ENCODE measurements around the gene RPS6KB1.
"Not testable (repeated sequence)": the region's sequence is repeated elsewhere in the genome, so short reads cannot be mapped to it uniquely, and the experiment has no call there.

The RPS6KB1 gene

DNA sequence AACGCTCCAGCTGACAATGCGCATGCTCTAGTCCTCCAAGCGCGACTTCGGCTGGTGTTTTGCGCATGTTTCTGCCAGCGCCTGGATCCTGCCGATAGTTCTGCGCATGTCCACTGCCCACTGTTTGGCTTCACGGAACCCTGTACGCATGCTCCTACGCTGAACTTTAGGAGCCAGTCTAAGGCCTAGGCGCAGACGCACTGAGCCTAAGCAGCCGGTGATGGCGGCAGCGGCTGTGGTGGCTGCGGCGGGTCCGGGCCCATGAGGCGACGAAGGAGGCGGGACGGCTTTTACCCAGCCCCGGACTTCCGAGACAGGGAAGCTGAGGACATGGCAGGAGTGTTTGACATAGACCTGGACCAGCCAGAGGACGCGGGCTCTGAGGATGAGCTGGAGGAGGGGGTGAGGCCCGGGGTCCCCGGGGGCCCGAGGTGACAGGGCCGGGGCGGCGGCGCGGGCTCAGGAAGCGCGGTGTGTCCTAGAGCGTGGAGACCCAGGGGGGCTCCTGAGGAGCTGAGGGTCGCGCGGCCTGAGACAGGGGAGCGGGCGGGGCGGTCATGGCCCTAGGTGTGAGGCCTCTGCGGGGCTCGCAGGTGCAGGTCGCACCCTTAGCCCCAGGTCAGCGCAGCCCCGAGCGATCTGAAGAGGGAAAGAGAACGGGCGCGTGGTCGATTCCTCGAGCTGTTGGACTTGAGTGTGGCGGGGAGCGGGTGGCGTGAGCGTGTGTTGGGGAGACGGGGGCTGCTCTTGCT lies at the start of gene RPS6KB1, which contains the start of gene TUBD1:
RPS6KB1 (plus strand) TSS at position 198 of the 752 bp plus-strand sequence; CDS start at position 262, 64 bp downstream.
TUBD1 (minus strand) TSS at position 20 of the 752 bp plus-strand sequence. CDS start 1,941 bp downstream, outside the sequence.
- DNase-seq, result peak; percentile 99

DNA sequence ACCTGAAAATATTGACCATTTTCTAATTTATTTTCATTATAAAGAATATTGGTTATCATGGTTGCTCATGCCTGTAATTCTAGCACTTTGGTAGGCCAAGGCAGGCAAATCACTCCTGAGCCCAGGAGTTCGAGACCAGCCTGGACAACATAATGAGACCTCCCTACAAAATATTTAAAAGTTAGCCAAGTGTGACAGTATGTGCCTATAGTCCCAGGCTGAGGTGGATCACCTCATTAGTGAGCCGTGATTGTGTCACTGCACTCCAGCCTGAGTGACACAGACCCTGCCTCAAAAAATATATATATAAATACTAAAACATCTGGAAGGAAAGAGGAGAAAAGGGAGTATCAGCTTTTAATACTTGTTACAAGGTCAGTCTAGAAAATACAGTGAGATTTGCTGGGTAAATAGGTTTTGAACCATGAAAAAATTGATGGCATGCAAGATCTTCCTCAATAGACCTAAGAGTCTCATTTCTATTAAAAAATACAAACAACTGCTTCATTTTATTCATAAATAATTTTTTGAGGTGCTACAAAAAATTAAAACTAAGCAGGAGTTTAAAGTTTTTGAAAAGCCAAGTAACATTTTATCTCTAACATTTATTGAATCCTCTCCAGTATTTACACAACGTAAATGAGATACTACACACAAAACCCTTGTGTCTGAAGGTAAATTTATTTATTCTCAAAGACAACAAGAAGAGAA lies 47.9 kb upstream of the RPS6KB1 start:
- peak; percentile 66 for DNase-seq

DNA sequence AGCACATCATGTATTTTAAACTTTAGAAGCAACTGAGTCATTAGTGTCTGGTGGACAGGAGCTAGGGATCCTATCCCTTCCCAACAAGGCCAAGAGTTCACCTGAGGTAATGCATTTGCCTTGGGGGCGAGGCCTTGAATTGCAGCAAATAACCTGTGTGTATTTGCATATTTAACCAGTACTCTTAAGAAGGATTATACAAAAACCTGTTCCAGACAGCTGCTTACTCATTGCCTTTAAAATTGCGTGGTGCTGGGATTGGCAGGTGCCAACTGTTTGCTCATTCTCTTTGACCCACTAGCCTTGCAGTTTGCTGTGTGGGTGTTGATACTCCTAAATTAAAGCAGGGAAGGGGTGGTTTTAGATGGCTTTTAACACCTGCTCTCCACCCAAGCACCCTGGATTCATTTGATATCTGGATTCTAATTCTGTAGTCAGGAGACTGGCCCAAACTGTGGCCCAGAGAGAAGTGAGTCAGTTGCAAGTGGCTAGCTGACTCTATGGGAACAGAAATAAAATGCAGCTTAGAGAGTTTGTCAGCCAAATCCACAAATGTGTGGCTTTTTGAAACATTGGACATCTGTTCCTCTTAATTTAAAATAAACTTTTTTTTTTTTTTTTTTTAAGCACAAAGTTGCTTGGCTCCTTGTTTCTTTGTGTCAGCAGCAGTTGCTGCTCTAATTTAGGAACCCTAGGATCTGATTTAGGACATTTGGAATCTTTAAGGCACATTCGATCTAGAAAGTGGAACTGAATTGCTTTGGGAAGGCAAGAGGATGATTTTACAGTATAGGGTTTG lies 47.1 kb upstream of the RPS6KB1 start:
- DNase-seq, result peak; percentile 76

DNA sequence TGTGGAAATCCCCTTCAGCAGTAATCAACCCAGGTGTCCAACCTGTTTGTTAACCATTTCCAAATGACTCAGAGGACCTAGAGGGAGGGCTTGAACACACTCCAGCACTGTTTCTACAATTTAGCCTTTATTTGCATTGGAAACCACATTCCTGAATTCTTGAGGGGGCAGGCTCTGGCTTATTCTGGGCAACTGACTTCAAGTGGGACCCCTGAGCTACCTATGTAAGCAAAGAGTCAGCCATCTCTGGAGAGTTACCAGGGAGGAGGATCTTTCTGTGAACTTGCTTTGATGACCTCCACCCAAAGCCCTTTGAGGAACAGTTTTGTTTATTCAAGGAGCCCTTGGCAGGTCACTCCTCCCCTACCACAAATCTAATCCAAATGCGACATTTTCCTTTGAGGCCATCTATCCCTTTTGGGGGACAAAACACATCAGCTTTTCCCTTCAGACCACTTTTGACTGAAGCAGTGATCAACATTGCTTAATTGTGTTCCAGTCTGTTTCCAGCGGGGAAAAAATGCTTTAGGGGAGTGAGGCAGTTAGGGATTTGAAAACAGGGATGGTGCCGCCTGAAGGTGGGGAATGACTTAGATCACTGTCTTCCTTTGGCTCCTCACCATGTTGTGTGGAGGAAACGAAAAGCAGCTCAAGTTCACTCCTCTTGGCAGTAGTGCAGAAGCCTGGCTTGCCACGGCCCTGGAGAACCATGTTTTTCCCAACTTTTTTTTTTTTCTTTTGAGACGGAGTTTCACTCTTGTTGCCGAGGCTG lies 46.3 kb upstream of the RPS6KB1 start:
- peak; percentile 79 for DNase-seq

GRCh38 chr17:59848385-59848668 lies 44.6 kb upstream of the RPS6KB1 start:
- no peak for DNase-seq

DNA sequence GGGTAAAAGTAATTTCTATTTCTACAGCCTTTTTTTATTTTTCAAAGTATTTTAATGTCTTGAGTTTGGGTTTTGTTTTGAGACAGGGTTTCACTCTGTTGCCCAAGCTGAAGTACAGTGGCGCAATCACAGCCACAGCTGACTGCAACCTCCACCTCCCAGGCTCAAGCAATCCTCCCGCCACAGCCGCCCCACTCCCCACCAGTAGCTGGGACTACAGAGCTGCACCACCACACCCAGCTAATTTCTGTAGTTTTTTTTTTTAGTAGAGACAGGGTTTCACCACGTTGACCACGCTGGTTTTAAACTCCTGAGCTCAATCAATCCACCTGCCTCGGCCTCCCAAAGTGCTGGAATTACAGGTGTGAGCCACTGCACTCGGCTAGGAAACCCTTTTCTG lies 44.1 kb upstream of the RPS6KB1 start:
- DNase-seq, result peak; percentile 68

- DNase-seq, result not testable (repeated sequence)
These were observed 42.6 kb upstream of the RPS6KB1 start for GRCh38 chr17:59850311-59850710.

GRCh38 chr17:59851439-59852375 lies 41.2 kb upstream of the RPS6KB1 start:
- peak; percentile 78 for DNase-seq

DNA sequence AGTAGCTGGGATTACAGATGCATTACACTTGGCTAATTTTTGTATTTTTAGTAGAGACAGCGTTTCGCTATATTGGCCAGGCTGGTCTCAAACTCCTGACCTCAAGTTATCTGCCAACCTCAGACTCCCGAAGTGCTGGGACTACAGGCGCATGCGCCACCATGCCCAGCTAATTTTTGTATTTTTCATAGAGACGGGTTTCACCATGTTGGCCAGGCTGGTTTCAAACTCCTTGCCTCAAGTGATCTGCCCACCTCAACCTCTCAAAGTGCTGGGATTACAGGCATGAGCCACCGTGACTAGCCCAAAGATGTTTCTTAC lies 40.1 kb upstream of the RPS6KB1 start:
- DNase-seq, result not testable (repeated sequence)

DNA sequence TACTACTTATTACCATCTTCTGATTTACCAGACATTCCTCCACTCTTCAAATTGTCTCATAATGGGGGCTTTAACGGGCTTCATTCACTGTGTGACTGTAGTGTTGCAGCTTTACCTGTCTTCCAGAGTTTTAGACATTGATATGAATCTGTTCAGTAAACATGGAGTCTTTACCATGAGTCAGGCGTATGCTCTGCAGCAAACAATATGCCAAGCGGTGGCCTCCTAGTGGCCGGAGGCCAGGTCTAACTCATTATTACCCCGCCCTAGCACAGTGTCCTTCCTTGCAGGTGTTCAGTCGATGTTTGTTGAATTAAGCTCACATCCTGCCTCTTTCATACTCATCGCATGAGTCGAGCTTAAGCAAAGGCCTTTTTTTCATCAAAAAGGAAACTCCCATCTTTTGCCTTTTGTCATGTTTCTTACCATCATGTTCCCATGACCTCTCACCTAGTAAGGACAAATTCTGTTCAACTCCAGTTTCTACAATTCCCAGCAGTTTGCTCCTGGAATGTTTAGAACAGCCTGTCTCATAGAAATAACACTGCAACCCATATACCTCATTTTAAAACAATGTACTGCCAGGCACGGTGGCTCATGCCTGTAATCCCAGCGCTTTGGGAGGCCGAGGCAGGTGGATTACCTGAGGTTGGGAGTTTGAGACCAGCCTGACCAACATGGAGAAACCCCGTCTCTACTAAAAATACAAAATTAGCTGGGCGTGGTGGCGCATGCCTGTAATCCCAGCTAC lies 39.6 kb upstream of the RPS6KB1 start:
- DNase-seq, result peak; percentile 84

DNA sequence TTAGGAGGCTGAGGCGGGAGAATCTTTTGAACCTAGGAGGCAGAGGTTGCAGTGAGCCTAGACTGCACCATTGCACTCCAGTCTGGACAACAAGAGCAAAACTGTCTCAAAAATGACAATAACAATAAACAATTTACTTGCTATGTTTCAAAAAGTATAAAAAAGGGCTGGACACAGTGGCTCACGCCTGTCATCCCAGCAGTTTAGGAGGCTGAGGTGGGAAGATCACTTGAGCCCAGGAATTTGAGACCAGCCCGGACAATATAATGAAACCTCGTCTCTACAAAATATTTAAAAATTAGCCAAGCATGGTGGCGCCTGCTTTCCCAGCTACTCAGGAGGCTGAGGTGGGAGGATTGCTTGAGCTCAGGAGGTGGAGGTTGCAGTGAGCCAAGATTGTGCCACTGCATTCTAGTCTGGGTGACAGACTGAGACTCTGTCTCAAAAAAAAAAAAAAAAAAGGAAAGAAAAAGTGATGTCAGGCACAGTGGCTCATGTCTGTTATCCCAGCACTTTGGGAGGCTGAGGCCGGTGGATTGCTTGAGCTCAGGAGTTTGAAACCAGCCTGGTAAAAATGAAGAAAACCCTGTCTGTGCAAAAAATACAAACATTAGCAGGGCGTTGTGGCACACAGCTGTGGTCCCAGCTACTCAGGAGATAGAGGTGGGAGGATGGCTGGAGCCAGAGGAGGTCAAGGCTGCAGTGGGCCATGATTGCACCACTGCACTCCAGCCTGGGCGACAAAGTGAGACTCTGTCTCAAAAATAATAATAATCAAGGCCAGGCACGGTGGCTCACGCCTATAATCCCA lies 38.8 kb upstream of the RPS6KB1 start:
- DNase-seq, result not testable (repeated sequence)

GRCh38 chr17:59856859-59857794 lies 35.8 kb upstream of the RPS6KB1 start:
- no peak for DNase-seq

DNA sequence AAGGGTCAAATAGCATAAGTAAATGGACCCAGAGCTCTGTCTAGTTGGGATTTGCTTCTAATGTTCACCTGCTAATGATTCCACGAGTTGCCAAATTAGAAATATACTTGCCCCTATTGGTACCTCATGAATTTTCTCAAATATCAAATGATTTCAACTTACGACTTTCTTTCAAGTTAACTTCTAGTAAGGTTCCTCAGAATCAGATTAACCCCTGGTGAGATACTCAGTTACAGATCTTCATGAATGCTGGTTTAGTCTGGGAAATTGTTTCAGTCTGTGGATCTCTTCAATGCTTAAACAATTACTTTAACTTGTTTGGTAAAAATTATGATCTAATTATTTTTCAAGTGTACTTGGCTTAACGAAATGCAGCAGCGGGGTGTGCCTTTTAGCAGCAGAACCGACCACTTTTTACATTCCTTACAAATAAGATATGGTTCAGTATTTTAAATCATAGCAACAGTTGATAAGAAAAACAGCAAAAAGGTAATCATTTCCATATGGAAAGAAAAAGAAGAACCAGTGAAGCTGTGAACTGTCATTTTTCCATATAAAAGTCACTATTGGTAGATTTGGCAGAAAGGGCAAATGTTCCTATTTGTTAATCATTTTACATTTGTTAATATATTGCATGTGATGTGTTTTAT lies 34.6 kb upstream of the RPS6KB1 start:
- DNase-seq, result peak; percentile 59

DNA sequence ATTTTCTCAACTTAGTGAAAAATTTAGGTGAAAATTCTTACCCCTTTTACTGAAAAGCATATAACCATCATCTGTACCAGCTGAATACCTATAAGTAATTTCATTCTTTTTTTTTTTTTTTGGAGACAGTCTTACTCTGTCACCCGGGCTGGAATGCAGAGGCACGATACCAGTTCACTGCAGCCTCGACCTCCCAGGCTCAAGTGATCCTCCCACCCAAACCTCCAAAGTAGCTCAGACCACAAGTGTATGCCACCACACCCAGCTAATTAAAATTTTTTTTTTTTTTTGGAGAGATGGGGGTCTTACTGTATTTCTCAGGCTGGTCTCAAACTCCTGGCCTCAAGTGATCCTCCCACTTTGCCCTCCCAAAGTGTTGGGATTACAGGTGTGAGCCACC lies 34.0 kb upstream of the RPS6KB1 start:
- DNase-seq, result no peak

GRCh38 chr17:59859444-59860025 lies 33.4 kb upstream of the RPS6KB1 start:
- peak; percentile 68 for DNase-seq

GRCh38 chr17:59863616-59864015 lies 29.3 kb upstream of the RPS6KB1 start:
- DNase-seq, result no peak

DNA sequence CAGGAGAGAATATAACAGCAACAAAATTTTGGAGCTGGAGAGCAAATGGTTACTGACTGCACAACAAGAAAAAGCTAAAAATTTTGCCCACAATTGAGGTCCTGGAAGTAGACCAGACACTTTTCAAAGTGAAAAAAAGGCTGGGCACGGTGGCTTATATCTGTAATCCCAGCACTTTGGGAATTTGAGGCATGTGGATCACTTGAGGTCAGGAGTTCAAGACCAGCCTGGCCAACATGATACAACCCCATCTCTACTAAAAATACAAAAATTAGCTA lies 23.0 kb upstream of the RPS6KB1 start:
- DNase-seq, result no peak

DNA sequence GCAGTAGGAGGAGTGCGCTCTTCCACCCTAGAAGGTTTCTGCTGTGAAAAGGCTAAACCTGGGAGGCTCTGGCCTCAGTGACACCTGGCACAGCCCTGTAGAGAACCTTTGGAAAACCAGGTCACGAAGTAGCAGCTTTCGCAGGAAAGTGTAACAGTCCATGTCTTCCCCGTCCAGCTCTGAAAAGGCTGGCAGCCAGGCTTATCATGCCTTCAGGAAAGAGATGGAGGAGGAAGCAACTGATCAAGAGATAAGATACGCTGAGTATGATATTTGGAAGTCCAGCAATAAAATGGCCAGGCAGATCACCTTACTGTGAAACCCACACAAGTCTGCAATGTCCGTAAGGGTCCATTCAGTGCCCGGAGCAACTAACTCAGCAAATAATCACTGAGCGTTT lies 22.4 kb upstream of the RPS6KB1 start:
- no peak for DNase-seq

Data from fibroblast of skin of right biceps (primary cell).